ENCODE results near the gene UPK1B. TPM values are rescaled to one million over a fixed set of nuclear protein-coding genes. Genes with fewer than 3 reads are reported as not detected.

UPK1B gene
- total RNA-seq, 6 experiments from 2014 or later, result 0.20 TPM; not detected in 5

GRCh38 chr3:119230745-119231144 is 57.3 kb downstream of the UPK1B start:
- ATAC-seq (no peak), DNase-seq (no peak)
- Histone ChIP-seq H3K9me3 (no peaks in the 10 kb centered on the region), H3K27me3 (no peaks in the 10 kb centered on the region), H3K4me3 (no peak overlapping the region), H3K4me1 (peaks cover 0 to 5% (median 0%) of the 10 kb centered on the region in 4 donors), H3K27ac (no peak overlapping the region), H3K36me3 (peaks cover 0 to 55% (median 2%) of the 10 kb centered on the region in 4 donors)
- intact Hi-C loops (cut with DNase I), result no loop called here
- TF ChIP-seq CTCF (IDR thresholded peaks at IDR 0.05) (no peak), POLR2A (IDR thresholded peaks at IDR 0.05) (no peak)

GRCh38 chr3:119234610-119235009 is 61.2 kb downstream of the UPK1B start:
- Histone ChIP-seq H3K27ac (no peak overlapping the region), H3K4me3 (no peak overlapping the region), H3K27me3 (no peaks in the 10 kb centered on the region), H3K9me3 (no peaks in the 10 kb centered on the region), H3K36me3 (peaks cover 0 to 43% (median 4%) of the 10 kb centered on the region in 4 donors), H3K4me1 (peaks cover 0 to 17% (median 0%) of the 10 kb centered on the region in 4 donors)
- 85% methylated on average over 1 of the region's 1 CpG for WGBS (ENCODE audit: insufficient coverage, low coverage, low lambda C conversion rate, missing lambda C conversion rate)
- intact Hi-C loops (cut with DNase I), result no loop called here
- ATAC-seq (no peak), DNase-seq (no peak)
- TF ChIP-seq CTCF (IDR thresholded peaks at IDR 0.05) (no peak), POLR2A (IDR thresholded peaks at IDR 0.05) (no peak)

GRCh38 chr3:119235151-119235550 is 61.8 kb downstream of the UPK1B start:
- DNase-seq (no peak), ATAC-seq (no peak)
- 91% methylated on average over 1 of the region's 1 CpG for WGBS (ENCODE audit: insufficient coverage, low coverage, low lambda C conversion rate, missing lambda C conversion rate)
- Histone ChIP-seq H3K9me3 (no peaks in the 10 kb centered on the region), H3K4me1 (peaks cover 0 to 18% (median 0%) of the 10 kb centered on the region in 4 donors), H3K36me3 (peaks cover 0 to 37% (median 4%) of the 10 kb centered on the region in 4 donors), H3K4me3 (no peak overlapping the region), H3K27me3 (no peaks in the 10 kb centered on the region), H3K27ac (no peak overlapping the region)
- TF ChIP-seq CTCF (IDR thresholded peaks at IDR 0.05) (no peak), POLR2A (IDR thresholded peaks at IDR 0.05) (no peak)
- intact Hi-C loops (cut with DNase I), result no loop called here

GRCh38 chr3:119236756-119237155 is 63.4 kb downstream of the UPK1B start:
- WGBS (ENCODE audit: insufficient coverage, low coverage, low lambda C conversion rate, missing lambda C conversion rate), result 59% methylated on average over 4 of the region's 7 CpGs
- H3K27me3 ChIP-seq, result no peaks in the 10 kb centered on the region
- no peak for TF ChIP-seq POLR2A (IDR thresholded peaks at IDR 0.05)
- TF ChIP-seq CTCF (IDR thresholded peaks at IDR 0.05), result no peak
- no peaks in the 10 kb centered on the region for H3K9me3 ChIP-seq
- intact Hi-C loops (cut with DNase I), result no loop called here
- no peak overlapping the region for H3K27ac ChIP-seq
- H3K4me3 ChIP-seq, result no peak overlapping the region
- H3K36me3 ChIP-seq, result peaks cover 0 to 35% (median 4%) of the 10 kb centered on the region in 4 donors
- no peak for ATAC-seq
- peaks cover 0 to 18% (median 4%) of the 10 kb centered on the region in 4 donors for H3K4me1 ChIP-seq
- peak in 1 of 3 donors; percentile 60 for DNase-seq

- intact Hi-C loops (cut with DNase I), result no loop called here
- TF ChIP-seq CTCF (IDR thresholded peaks at IDR 0.05), result no peak
- TF ChIP-seq POLR2A (IDR thresholded peaks at IDR 0.05), result no peak
- Histone ChIP-seq H3K27me3 (no peaks in the 10 kb centered on the region), H3K36me3 (peaks cover 0 to 35% (median 4%) of the 10 kb centered on the region in 4 donors), H3K27ac (no peak overlapping the region), H3K9me3 (no peaks in the 10 kb centered on the region), H3K4me3 (no peak overlapping the region), H3K4me1 (peaks cover 0 to 18% (median 4%) of the 10 kb centered on the region in 4 donors)
- ATAC-seq, result no peak
- DNase-seq, result no peak
These were observed 63.9 kb downstream of the UPK1B start for GRCh38 chr3:119237299-119237698.
